ENCODE measurements around the gene KLHL10.

- TF ChIP-seq MXI1 (IDR thresholded peaks at IDR 0.05; ENCODE audit: borderline replicate concordance, low read depth, low read length) (no peak), CTCF (conservative IDR thresholded peaks at IDR 0.05; ENCODE audit: low read depth, low read length) (no peak), BHLHE40 (IDR thresholded peaks at IDR 0.05; ENCODE audit: low read depth, low read length) (no peak), RAD21 (IDR thresholded peaks at IDR 0.05; ENCODE audit: low read length) (no peak), CHD1 (IDR thresholded peaks at IDR 0.05; ENCODE audit: low read depth, low read length) (no peak), RCOR1 (IDR thresholded peaks at IDR 0.05; ENCODE audit: insufficient replicate concordance, low read length) (no peak), ELK1 (IDR thresholded peaks at IDR 0.05; ENCODE audit: borderline replicate concordance, low read depth, low read length) (no peak), POLR2A (IDR thresholded peaks at IDR 0.05; ENCODE audit: low read depth, low read length) (no peak), RFX5 (IDR thresholded peaks at IDR 0.05; ENCODE audit: low read depth, low read length) (no peak), NFE2L2 (IDR thresholded peaks at IDR 0.05; ENCODE audit: low read depth, low read length) (no peak)
These were observed 41.3 kb upstream of the KLHL10 start for GRCh38 chr17:41796121-41796895.

Measured in IMR-90 (cell line).